ENCODE measurements around the gene TANC1. TPM values are rescaled to one million over a fixed set of nuclear protein-coding genes. Genes with fewer than 3 reads are reported as not detected.

The TANC1 gene
- total RNA-seq, 6 donors from 2014 or later: 41.6 to 101 (median 75.5) TPM

DNA sequence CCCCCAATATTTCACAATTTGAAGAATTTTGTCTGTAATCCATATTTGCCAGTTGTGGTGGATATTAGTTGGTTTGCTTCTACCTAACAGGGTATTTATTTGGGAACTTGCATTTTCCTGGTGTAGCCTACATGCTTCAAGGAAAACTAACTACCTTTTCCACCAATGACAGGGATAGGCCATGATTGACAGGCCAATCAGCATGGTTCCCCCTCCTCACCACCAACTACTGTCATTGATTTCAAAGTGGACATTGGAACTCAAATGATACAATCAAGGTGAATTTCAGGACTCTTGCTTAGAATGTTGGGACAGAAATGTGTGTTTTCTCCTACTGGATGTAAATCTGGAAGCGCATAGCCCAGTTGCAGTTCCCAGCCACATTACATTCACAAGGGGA is 10.1 kb upstream of the TANC1 start:
- TF ChIP-seq POLR2A (IDR thresholded peaks at IDR 0.05) (no peak), POLR2AphosphoS5 (IDR thresholded peaks at IDR 0.05) (no peak), CTCF (IDR thresholded peaks at IDR 0.05) (no peak), EP300 (IDR thresholded peaks at IDR 0.05) (no peak)
- H3K27me3 ChIP-seq: no peaks in the 10 kb centered on the region
- no peak for DNase-seq
- H3K36me3 ChIP-seq: no peaks in the 10 kb centered on the region
- peaks cover 10 to 13% (median 12%) of the 10 kb centered on the region in 4 donors for H3K4me1 ChIP-seq
- no peak for ATAC-seq (ENCODE audit: low FRiP score in 2 of 2)
- H3K9me3 ChIP-seq: no peaks in the 10 kb centered on the region
- 88 to 100% methylated on average over 1 of the region's 1 CpG for WGBS, 2 donors
- H3K4me3 ChIP-seq: no peak overlapping the region
- H3K27ac ChIP-seq: no peak overlapping the region

- TF ChIP-seq POLR2A (IDR thresholded peaks at IDR 0.05) (no peak), EP300 (IDR thresholded peaks at IDR 0.05) (no peak)
- WGBS, 2 donors: 70 to 71% methylated on average over 2 of the region's 2 CpGs
- no peak for DNase-seq
Measured at GRCh38 chr2:158960193-158960592, 8.2 kb upstream of the TANC1 start.

GRCh38 chr2:158962074-158962473 is 6.4 kb upstream of the TANC1 start:
- Histone ChIP-seq H3K4me3 (no peak overlapping the region), H3K4me1 (no peaks in the 10 kb centered on the region), H3K27ac (no peak overlapping the region), H3K27me3 (no peaks in the 10 kb centered on the region), H3K36me3 (no peaks in the 10 kb centered on the region), H3K9me3 (no peaks in the 10 kb centered on the region)
- ATAC-seq (ENCODE audit: low FRiP score in 2 of 2): no peak
- TF ChIP-seq CTCF (IDR thresholded peaks at IDR 0.05) (no peak), EP300 (IDR thresholded peaks at IDR 0.05) (no peak), POLR2AphosphoS5 (IDR thresholded peaks at IDR 0.05) (no peak), POLR2A (IDR thresholded peaks at IDR 0.05) (no peak)
- no peak for DNase-seq
- WGBS, 2 donors: 100% methylated on average over 1 of the region's 1 CpG

More at GRCh38 chr2:158960193-158960592, 8.2 kb upstream of the TANC1 start:
- Histone ChIP-seq H3K9me3 (no peaks in the 10 kb centered on the region), H3K4me3 (no peak overlapping the region), H3K27ac (no peak overlapping the region), H3K36me3 (no peaks in the 10 kb centered on the region), H3K4me1 (no peaks in the 10 kb centered on the region), H3K27me3 (no peaks in the 10 kb centered on the region)
- ATAC-seq (ENCODE audit: low FRiP score in 2 of 2): no peak

GRCh38 chr2:158963071-158963470 is 5.4 kb upstream of the TANC1 start:
- no peak overlapping the region for H3K27ac ChIP-seq
- no peak overlapping the region for H3K4me3 ChIP-seq
- peaks cover 0 to 2% (median 0%) of the 10 kb centered on the region in 4 donors for H3K27me3 ChIP-seq
- no peak for TF ChIP-seq POLR2A (IDR thresholded peaks at IDR 0.05)
- no peak for TF ChIP-seq POLR2AphosphoS5 (IDR thresholded peaks at IDR 0.05)
- no peak for TF ChIP-seq CTCF (IDR thresholded peaks at IDR 0.05)
- TF ChIP-seq EP300 (IDR thresholded peaks at IDR 0.05): no peak
- H3K36me3 ChIP-seq: no peaks in the 10 kb centered on the region
- no peaks in the 10 kb centered on the region for H3K9me3 ChIP-seq
- ATAC-seq (ENCODE audit: low FRiP score in 2 of 2): no peak
- H3K4me1 ChIP-seq: peaks cover 0 to 7% (median 0%) of the 10 kb centered on the region in 4 donors
- 91 to 92% methylated on average over 3 of the region's 3 CpGs for WGBS, 2 donors
- no peak for DNase-seq

GRCh38 chr2:158965107-158965506 is 3.3 kb upstream of the TANC1 start:
- TF ChIP-seq POLR2AphosphoS5 (IDR thresholded peaks at IDR 0.05) (no peak), CTCF (IDR thresholded peaks at IDR 0.05) (no peak)
- H3K9me3 ChIP-seq: no peaks in the 10 kb centered on the region
- no peak for DNase-seq
- H3K4me1 ChIP-seq: peaks cover 0 to 18% (median 0%) of the 10 kb centered on the region in 4 donors
- H3K36me3 ChIP-seq: no peaks in the 10 kb centered on the region
- ATAC-seq (ENCODE audit: low FRiP score in 2 of 2): no peak
- no peak overlapping the region for H3K4me3 ChIP-seq
- H3K27ac ChIP-seq: no peak overlapping the region
- H3K27me3 ChIP-seq: peaks cover 0 to 7% (median 0%) of the 10 kb centered on the region in 4 donors
- WGBS, 2 donors: 95 to 96% methylated on average over 5 of the region's 5 CpGs
